Ascending aorta (tissue), 2 donors: ENCODE results near the gene SEMA3C. TPM values are rescaled to one million over a fixed set of nuclear protein-coding genes. Genes with fewer than 3 reads are reported as not detected.

Experiments used
- DNase-seq, 2 donors: peaks; one replicate each; pipeline ENCODE4 v3.0.0-alpha.2; 2019; ENCODE audit warnings: low spot score in 2 of 2
- H3K27ac ChIP-seq, 2 donors: fragments of 200-600 bp; sonication (generic); one replicate each; pipeline ENCODE4 v1.5.1; 2016 to 2017; ENCODE audit warnings: mild to moderate bottlenecking in 1 of 2
- H3K27me3 ChIP-seq: fragments of 200-600 bp; sonication (generic); one replicate; pipeline ENCODE4 v1.5.1; 2017
- H3K36me3 ChIP-seq, 2 donors: fragments of 200-600 bp; sonication (generic); one replicate each; pipeline ENCODE4 v1.5.1; 2016
- H3K4me1 ChIP-seq, 2 donors: fragments of 200-600 bp; sonication (generic); one replicate each; pipeline ENCODE4 v1.5.1; 2016 to 2017; ENCODE audit warnings: mild to moderate bottlenecking in 1 of 2
- H3K4me3 ChIP-seq, 2 donors: fragments of 200-600 bp; sonication (generic); one replicate each; pipeline ENCODE4 v1.5.1; 2016 to 2017; ENCODE audit warnings: mild to moderate bottlenecking in 1 of 2
- H3K9me3 ChIP-seq, 2 donors: fragments of 200-600 bp; sonication (generic); one replicate each; pipeline ENCODE4 v1.5.1; 2016
- CTCF ChIP-seq, 3 experiments: fragments of 200-600 bp in 2 of 3; fragments of 450-650 bp in 1 of 3; sonication (generic) in 2 of 3; IDR thresholded peaks; one replicate each; pipeline ENCODE4 v1.5.1; 2016 to 2019; ENCODE audit warnings: antibody characterized with exemption in 3 of 3, mild to moderate bottlenecking in 1 of 3, moderate library complexity in 1 of 3
- intact Hi-C: fragments of 100-400 bp; cut with DNase I; formaldehyde crosslinking; loops from one replicate; pipeline ENCODE4 v1.15.1; 2023
- total RNA-seq: library from RNA; depleted of rRNA; stranded (reverse); fragments of >200 nt; gene quantifications from one replicate; pipeline ENCODE4 v1.1.0, GENCODE V29; 2016

SEMA3C gene
- total RNA-seq, 1 donor from 2014 or later = 16.6 TPM

- Histone ChIP-seq H3K27ac (no peak overlapping the region), H3K27me3 (no peaks in the 10 kb centered on the region), H3K36me3 (no peaks in the 10 kb centered on the region), H3K4me1 (peaks cover 0 to 3% of the 10 kb centered on the region in 2 donors), H3K9me3 (no peaks in the 10 kb centered on the region), H3K4me3 (no peak overlapping the region)
- intact Hi-C loops = no loop called here
- TF ChIP-seq CTCF (IDR thresholded peaks at IDR 0.05) = no peak
- no peak for DNase-seq
These were observed 75.7 kb downstream of the SEMA3C start for GRCh38 chr7:80843018-80843677.

- intact Hi-C loops = no loop called here
- no peak for TF ChIP-seq CTCF (IDR thresholded peaks at IDR 0.05)
- H3K4me1 ChIP-seq = peaks cover 0 to 3% of the 10 kb centered on the region in 2 donors
- no peak overlapping the region for H3K4me3 ChIP-seq
- no peak for DNase-seq
- H3K36me3 ChIP-seq = no peaks in the 10 kb centered on the region
- H3K27ac ChIP-seq = no peak overlapping the region
- no peaks in the 10 kb centered on the region for H3K9me3 ChIP-seq
- H3K27me3 ChIP-seq = no peaks in the 10 kb centered on the region
These were observed 76.6 kb downstream of the SEMA3C start for GRCh38 chr7:80842022-80842790.

GRCh38 chr7:80841423-80841955, 77.4 kb downstream of the SEMA3C start:
- intact Hi-C loops = no loop called here
- no peaks in the 10 kb centered on the region for H3K36me3 ChIP-seq
- H3K27ac ChIP-seq = no peak overlapping the region
- H3K4me3 ChIP-seq = no peak overlapping the region
- H3K9me3 ChIP-seq = no peaks in the 10 kb centered on the region
- H3K27me3 ChIP-seq = no peaks in the 10 kb centered on the region
- no peak for TF ChIP-seq CTCF (IDR thresholded peaks at IDR 0.05)
- H3K4me1 ChIP-seq = peaks cover 0 to 3% of the 10 kb centered on the region in 2 donors
- no peak for DNase-seq

GRCh38 chr7:80840681-80841080, 78.2 kb downstream of the SEMA3C start:
- H3K4me1 ChIP-seq = peaks cover 0 to 3% of the 10 kb centered on the region in 2 donors
- no peak overlapping the region for H3K27ac ChIP-seq
- DNase-seq = no peak
- intact Hi-C loops = no loop called here
- no peak for TF ChIP-seq CTCF (IDR thresholded peaks at IDR 0.05)
- no peak overlapping the region for H3K4me3 ChIP-seq
- no peaks in the 10 kb centered on the region for H3K36me3 ChIP-seq
- H3K9me3 ChIP-seq = no peaks in the 10 kb centered on the region
- H3K27me3 ChIP-seq = no peaks in the 10 kb centered on the region

GRCh38 chr7:80839855-80840254, 79.0 kb downstream of the SEMA3C start:
- H3K9me3 ChIP-seq = no peaks in the 10 kb centered on the region
- no peak overlapping the region for H3K27ac ChIP-seq
- TF ChIP-seq CTCF (IDR thresholded peaks at IDR 0.05) = no peak
- intact Hi-C loops = no loop called here
- DNase-seq = no peak
- H3K36me3 ChIP-seq = no peaks in the 10 kb centered on the region
- H3K4me1 ChIP-seq = peaks cover 0 to 3% of the 10 kb centered on the region in 2 donors
- no peak overlapping the region for H3K4me3 ChIP-seq
- H3K27me3 ChIP-seq = no peaks in the 10 kb centered on the region
